Stimulated activated CD8-positive, alpha-beta memory T cell treated with anti-CD3 and anti-CD28 coated beads, Interleukin-2, amount 100 ng/mL, for 1 hour (primary cell): ENCODE results near the gene C12orf43.

Experiments used
- DNase-seq, 2 donors: peaks; one replicate each; pipeline ENCODE4 v3.0.0-alpha.2; 2020; ENCODE audit warnings: low read depth in 2 of 2

Gene C12orf43

DNA sequence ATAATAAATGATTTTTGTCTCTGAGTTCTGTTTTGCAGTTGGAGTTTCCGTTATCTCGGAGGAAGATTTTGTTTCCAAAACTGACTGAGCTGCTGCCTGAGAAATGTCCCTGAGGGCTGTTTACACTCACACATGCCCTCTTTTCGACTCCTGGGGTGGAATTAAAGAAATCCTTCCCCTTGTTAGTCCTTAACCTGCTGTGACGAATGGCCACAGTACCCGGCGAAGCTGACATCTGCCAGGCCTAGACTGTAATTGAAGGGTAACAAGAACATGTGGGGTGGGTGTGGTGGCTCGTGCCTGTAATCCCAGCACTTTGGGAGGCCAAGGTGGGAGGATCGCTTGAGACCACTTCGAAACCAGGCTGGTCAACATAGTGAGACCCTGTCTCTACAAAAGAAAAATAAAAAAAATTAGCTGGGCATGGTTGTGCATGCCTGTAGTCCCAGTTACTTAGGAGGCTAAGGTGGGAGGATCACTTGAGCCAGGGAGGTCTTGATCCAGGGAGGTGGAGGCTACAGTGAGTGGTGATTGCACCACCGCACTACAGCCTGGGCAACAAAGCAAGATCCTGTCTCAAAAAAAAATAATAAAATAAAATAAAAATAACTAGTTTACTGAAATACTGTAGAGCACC, 14.4 kb upstream of the C12orf43 start:
- DNase-seq: no peak

DNA sequence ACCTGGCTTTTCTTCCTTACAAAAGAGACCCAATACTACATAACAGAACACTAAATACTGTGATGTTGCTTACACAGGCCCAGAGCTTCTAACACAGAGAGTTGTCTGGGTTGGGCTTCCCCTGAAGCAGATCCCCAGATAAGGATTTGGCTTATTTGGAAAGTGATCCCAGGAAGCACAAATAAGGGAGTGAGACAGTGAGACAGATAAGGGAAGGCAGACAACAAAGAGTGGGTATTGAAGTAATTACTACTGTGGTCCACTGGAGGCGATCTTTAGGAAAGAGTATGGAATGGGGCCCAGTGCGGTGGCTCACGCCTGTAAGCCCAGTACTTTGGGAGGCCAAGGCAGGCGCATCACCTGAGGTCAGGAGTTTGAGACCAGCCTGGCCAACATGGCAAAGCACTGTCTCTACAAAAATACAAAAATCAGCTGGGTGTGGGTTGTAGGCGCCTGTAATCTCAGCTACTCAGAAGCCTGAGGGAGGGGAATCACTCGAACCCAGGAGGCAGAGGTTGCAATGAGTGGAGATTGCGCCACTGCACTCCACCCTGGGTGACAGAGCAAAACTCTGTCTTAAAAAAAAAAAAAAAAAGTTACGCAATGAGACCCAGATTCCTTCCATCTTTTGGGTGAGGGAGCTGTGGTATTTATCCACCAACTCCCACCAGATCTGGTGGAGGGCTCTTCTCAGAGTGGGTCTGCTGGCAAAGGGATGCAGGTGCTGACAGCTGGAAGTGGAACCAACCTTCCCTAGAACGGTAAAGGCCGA, 10.2 kb upstream of the C12orf43 start:
- DNase-seq: no peak

DNA sequence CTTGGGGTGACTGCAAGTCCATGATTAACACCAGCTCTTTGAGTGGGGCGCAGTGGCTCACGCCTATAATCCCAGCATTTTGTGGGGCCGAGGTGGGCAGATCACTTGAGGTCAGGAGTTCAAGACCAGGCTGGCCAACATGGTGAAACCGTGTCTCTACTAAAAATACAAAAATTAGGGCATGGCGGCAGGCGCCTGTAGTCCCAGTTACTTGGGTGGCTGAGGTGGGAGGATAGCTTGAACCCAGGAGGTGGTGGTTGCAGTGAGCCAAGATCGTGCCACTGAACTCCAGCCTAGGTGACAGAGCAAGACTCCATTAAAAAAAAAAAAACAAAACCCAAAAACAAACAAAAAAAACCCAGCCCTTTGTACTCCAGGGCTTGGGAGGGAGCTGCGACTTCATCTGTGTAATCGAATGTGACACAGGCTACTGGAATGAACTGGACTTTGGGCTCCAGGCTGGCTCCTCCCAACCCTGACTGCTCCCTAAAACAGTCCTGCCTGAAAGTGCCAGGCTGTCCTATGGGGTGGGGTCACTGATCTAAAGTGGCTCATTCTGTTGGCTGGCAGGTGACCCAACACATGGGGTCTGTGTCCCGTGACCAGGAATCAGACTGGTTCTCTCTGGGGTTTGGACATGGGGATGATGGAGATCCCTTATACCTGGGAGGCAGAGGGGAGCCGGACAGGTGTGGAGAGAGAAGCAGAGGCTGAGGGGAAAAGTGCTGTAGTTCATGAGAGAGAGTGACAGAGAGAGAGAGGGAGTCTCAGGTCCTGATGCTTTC, 9.3 kb upstream of the C12orf43 start:
- no peak for DNase-seq

DNA sequence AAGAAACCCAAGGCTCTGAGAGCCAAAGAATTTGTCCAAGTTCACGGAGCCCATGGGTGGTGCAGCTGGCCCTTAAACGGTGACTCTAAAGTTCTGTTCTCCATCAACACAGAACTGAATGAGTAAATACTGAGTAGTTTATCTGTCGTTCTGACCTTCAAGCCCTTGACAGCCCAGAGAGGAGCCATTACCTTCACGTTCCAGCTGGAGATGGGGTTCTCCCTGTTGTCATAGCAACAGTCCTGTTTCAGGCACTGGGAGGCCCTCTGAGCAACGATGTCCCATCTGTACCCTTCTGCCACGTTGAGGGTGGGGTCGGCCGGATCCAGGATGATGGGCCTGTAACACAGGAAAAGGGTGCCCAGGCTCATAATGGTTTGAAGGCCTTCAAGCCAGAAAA, 7.5 kb upstream of the C12orf43 start:
- DNase-seq: no peak

DNA sequence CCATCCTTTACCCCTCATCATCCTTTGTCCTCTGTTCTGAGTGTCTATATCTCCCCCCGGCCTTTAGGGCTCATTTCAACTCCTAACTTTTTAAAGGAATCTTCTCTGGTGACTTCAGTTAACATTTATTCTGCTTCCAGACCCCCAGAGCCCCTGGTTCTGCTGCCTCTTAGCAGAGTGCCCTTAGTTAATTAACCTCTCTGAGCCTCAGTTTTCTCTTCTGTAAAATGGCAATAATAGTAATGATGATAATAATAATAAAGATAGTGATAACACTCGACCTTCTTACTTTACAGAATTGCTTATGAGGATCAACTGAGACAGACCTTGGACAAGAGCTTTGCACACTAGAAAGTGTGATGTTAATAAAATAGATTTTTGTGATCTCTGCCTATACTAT, 6.4 kb upstream of the C12orf43 start:
- no peak for DNase-seq

DNA sequence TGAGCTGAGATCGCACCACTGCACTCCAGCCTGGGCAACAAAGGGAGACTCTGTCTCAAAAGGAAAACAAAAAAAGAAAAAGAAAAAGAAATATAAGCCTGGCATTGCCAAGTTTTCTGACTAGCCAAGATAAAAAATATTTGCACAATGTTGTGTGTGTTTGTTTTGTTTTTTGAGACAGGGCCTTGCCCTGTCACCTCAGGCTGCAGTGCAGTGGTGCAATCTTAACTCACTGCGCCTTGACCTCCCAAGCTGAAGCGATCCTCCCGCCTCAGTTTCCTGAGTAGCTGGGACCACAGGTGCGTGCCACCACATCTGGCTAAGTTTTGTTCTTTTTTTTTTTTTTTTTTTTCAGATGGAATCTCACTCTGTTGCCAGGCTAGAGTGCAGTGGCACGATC, 5.5 kb upstream of the C12orf43 start:
- DNase-seq: no peak

DNA sequence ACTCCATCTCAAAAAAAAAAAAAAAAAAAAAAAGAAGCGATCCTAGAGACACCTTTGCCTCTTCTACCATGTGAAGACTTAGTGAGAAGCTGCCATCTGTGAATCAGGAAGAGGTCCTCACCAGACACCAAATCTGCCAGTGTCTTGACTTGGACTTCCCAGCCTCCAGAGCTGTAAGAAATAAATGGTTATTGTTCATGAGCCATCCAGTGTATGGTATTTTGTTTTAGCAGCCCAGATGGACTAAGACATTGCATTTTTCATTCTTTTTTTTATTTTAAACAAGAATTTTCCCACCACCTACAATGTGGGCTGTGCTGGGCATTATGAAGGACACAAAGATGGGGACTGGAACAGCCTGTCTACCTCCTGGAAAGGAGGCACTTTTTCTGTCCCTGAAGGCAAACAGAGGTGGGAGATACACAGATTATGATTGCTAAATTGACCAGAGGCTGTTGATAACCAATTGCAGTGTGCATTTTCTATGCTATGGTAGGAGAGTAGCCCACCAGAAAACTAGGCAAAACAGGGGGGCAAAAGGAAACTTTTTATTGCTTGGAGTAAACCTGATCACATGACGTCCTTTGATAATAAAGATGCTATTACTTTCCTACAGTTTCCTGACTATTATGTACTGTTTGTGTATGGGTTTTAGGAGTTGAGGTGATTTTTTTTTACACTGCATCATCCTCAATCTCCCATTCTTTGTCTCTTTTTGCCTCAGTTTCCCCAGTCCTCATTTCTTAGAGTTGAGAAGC, 2.8 kb upstream of the C12orf43 start:
- no peak for DNase-seq

DNA sequence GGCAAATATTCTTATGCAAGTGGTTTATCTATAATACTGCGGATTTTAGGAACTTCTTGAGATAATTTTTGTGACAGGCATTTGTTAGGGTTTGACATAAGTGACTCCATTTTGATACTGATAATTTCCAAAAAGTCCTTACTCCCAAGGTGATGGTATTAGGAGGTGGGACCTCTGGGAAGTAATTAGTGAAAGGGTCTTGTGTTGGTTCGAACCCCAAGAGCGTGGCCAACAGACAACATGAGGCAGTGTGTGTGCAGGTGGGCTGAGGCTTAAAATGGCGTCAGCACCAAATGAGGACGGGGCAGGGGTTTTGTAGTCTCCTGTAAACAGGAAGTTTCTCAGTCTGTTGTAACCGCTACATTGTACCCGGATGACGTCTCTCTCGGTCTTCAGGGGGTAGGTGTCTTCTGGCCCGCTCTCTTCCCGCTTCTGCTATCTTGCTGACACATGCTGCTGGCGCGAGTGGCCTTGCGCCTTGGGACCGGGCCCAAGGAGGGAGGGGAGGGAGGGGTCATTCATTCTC, 1.7 kb upstream of the C12orf43 start:
- no peak for DNase-seq

DNA sequence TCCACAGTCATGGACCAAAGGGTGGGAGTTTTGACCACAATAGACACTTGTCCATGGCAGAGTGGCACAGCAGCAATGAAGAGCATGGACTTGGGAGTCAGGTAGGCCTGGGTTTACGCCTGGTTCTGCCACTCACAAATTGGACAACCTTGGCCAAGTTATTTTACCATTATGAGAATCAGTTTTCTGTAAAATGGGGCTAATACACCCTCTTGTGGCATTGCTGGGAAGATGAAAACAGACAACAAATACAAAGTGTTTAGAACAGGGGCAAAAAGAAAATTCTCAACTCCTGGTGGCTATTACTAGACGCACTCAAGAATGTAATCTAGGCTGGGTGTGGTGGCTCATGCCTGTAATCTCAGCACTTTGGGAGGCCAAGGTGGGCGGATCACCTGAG, 2.6 kb downstream of the C12orf43 start:
- DNase-seq: no peak

DNA sequence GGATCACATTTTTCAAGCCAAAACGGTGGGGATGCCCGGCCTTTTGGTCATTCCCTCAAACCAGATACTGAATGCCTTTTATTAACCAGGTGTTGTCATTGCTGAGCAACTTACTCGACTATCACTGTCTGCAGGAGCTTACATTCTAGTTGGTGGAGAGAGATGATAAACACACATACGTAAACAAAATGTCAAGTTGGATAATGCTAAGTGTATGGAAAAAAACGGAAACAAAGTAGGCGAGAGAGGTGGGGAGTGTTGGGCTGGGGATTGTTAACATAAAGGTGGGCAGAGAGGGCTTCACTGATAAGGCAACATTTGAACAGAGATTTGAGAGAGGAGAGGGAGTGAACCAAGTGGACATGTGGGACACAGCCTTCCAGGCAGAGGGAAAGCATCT, 4.5 kb downstream of the C12orf43 start:
- no peak for DNase-seq

DNA sequence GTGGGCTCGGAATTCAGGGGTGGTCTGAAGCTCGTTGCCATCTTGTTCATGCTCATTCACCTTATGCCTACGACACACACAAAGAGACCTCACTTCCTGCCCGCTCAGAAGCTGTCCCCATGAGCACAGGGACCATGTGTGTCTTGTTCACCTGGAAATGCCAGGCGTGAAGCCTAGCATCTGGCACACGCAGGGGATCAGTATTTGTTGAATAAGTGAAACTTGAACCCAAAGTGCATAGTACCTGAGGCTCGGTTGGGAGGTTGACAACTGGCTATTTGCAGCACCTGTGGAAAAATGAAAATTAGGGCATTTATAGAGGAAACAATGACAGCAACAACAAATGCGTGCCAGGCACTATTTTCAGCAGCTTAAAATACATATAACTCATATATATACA, 5.4 kb downstream of the C12orf43 start:
- no peak for DNase-seq

DNA sequence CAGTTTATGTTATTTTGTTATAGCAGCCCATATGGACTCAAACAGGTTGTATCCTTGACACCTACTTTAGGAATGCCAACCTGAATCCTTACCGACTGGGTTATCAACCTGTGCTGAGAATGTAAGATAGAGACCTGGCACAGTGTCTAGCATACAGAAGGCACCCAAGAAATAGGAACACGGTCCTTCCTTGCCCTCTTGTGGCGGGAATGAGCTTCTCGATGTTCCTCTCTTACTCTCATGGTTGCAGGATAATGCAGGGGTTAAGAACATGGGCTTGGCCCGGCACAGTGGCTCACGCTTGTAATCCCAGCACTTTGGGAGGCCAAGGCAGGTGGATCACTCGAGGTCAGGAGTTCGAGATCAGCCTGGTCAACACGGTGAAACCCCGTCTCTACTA, 6.5 kb downstream of the C12orf43 start:
- DNase-seq: no peak

DNA sequence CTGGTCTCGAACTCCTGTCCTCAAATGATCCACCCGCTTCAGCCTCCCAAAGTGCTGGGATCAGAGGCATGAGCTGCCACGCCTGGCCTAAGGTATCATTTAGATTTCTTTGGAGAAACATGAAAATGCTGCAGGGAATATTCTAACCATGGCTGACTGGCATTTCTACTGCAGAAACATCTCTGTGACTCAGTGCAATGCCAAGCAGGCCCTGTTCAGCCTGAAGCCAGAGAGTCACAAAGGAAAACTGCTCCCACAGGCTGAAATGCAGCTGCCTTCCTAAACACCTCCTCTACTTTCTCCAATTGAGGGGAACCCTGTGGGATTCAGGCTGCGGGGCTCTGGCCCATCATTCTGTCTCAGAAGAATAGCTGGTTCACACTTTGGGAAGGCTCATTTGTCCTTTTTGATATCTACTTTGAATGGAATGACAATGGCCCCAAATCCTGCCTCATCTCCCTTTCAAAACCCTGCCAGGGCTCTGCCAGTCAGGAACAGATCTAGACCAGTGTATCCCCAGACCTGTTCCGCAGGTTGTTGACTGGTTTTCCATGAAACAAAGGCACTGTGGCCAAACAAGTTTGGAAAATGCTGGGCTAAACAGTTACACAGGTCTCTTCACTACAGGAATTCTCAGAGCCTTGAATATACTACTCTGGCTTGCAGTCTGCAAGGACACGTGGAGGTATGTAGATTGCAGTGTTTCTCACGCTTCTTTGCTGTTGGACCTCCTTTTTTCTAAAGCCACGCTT, 7.8 kb downstream of the C12orf43 start:
- DNase-seq: no peak

DNA sequence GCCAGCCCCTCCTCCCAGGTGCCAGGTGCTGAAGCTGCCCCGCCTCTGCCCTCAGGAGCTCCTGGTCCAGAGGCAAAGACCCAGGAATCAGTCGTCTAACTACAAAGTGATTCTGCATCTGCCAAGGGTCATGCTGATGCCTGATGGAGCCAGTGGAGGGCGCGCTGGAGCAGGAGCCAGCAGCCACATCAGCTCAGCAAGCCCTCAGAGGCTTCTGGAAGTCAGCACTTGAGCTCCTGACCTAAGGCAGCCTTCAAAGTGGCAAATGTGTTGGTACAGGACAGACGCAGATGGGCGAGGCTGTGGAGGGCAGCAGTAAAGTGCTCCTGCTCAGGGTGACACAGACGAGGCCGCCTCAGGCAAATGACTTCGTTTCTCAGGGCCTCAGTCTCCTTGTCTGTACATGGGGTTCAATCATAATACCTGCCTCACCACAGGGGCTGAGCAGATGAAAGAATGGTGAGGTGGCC, 10.9 kb downstream of the C12orf43 start:
- peak in 1 of 2 donors; percentile 2 for DNase-seq

DNA sequence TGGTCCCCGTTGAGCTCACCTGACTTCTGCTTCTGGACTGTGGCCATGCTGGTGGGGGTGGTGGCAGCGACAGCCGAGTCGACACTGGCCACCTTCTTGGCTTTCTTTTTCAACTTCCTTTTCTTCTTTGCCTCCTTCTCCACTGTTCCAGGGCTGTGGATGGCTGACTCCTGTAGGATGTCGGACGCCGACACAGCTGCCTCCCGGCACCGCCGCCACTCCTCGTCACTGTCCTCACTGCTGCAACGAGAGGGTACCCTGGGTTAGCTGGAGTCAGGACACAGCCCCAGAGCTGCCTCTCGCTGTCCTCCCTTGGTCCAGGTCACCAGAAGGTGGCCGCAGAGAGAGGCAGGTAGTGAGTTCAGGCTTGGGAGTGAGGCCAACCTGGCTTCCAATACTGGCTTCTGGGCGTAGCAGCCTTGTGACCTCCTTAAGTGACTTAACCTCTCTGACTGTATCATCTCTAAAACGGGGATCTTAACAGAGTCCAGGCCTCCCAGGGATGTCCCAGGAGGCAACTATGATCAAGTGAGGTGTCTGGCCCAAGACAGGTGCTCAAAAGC, 12.0 kb downstream of the C12orf43 start:
- no peak for DNase-seq

DNA sequence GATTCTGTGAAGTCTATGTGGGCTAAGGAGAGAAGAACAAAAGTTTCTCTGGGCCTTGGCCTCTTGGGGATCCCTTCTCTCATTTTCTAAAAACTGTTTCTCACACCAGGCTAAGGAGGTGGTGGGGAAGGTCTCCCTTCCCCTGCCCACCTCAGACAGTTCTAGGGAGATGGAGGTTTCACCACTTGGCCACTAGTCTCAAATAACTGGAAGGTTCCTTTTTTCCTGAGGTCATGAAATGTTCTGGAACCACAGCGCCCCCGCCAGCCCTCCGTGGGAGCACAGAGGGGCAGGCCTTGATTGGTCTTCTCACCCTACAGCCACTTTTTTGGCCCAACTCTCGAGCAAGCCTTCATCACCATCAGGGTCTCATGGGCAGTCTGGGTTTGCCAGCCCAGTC, 12.6 kb downstream of the C12orf43 start:
- no peak for DNase-seq

DNA sequence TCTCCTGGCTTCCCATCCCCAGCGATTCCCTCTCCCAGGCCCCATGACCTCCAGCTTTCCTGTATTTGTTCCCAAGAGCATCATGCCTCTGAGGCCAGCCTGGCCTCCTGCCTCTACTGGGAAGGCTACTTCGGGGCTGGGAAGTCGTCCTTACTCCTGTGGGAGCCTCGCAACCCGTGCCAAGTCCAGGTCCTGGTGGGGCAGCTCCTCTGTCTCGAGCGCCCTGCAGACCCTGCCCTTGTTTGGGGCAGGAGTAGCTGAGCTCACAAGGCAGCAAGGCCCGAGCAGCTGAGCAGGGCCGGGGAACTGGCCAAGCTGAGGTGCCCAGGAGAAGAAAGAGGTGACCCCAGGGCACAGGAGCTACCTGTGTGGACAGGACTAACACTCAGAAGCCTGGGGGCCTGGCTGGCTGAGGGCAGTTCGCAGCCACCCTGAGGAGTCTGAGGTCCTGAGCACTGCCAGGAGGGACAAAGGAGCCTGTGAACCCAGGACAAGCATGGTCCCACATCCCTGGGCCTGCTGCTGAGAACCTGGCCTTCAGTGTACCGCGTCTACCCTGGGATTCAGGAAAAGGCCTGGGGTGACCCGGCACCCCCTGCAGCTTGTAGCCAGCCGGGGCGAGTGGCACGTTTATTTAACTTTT, 14.3 kb downstream of the C12orf43 start:
- DNase-seq: no peak

DNA sequence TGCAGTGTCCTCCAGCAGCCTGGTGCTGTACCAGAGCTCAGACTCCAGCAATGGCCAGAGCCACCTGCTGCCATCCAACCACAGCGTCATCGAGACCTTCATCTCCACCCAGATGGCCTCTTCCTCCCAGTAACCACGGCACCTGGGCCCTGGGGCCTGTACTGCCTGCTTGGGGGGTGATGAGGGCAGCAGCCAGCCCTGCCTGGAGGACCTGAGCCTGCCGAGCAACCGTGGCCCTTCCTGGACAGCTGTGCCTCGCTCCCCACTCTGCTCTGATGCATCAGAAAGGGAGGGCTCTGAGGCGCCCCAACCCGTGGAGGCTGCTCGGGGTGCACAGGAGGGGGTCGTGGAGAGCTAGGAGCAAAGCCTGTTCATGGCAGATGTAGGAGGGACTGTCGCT, 15.2 kb downstream of the C12orf43 start:
- no peak for DNase-seq

DNA sequence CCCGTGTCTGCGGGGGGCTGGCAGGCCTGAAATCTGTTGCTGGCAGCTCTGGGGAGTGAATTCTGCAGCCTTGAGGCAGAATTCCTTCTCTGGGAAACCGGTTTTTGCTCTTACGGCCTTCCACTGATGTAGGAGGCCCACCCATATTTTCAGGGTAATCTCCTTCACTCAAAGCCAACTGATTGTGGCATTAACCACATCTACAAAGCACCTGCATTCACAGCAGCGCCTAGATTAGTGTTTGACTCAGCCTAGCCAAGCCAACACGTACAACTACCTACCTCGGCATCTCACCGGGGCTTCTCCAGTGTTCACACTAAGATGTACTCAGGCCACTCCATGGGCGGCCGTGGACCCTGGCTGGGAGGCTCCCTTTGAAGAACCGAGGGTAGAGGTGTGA, 15.8 kb downstream of the C12orf43 start:
- no peak for DNase-seq
